HG03460 (cell line): ENCODE data around the gene MAGEA12.
"Not testable (repeated sequence)": the region's sequence is repeated elsewhere in the genome, so short reads cannot be mapped to it uniquely, and the experiment has no call there.

Experiments used
- ATAC-seq: cut with Tn5 transposase; IDR thresholded peaks from one replicate; pipeline ENCODE4 v1.9.1; 2021; ENCODE audit not compliant: unreplicated experiment

MAGEA12 gene

GRCh38 chrX:152761582-152761981 is 28.0 kb downstream of the MAGEA12 start:
- ATAC-seq = not testable (repeated sequence)

GRCh38 chrX:152766562-152766961 is 33.0 kb downstream of the MAGEA12 start:
- ATAC-seq = not testable (repeated sequence)

GRCh38 chrX:152769549-152770289 is 36.2 kb downstream of the MAGEA12 start, which contains the start of gene MAGEA6:
MAGEA6 (minus strand) TSS chrX:152769689; CDS start chrX:152767650, 2,039 bp downstream.
- not testable (repeated sequence) for ATAC-seq

GRCh38 chrX:152787062-152787461 is 53.5 kb downstream of the MAGEA12 start:
- not testable (repeated sequence) for ATAC-seq
